NCI-H345 treated with DMSO at 0.1 percent for 48 hours (cell line): ENCODE results near the gene NKD1.
A peak's percentile ranks its signal among the peaks of the same experiment; 100 is the strongest.
"Not testable (repeated sequence)": the region's sequence is repeated elsewhere in the genome, so short reads cannot be mapped to it uniquely, and the experiment has no call there.

ENCODE experiments used
- DNase-seq: peaks from one replicate; lab custom pipeline; 2025; ENCODE audit not compliant: unreplicated experiment; lab: John Stamatoyannopoulos, UW

Gene NKD1, protein sequence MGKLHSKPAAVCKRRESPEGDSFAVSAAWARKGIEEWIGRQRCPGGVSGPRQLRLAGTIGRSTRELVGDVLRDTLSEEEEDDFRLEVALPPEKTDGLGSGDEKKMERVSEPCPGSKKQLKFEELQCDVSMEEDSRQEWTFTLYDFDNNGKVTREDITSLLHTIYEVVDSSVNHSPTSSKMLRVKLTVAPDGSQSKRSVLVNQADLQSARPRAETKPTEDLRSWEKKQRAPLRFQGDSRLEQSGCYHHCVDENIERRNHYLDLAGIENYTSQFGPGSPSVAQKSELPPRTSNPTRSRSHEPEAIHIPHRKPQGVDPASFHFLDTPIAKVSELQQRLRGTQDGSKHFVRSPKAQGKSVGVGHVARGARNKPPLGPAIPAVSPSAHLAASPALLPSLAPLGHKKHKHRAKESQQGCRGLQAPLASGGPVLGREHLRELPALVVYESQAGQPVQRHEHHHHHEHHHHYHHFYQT

DNA sequence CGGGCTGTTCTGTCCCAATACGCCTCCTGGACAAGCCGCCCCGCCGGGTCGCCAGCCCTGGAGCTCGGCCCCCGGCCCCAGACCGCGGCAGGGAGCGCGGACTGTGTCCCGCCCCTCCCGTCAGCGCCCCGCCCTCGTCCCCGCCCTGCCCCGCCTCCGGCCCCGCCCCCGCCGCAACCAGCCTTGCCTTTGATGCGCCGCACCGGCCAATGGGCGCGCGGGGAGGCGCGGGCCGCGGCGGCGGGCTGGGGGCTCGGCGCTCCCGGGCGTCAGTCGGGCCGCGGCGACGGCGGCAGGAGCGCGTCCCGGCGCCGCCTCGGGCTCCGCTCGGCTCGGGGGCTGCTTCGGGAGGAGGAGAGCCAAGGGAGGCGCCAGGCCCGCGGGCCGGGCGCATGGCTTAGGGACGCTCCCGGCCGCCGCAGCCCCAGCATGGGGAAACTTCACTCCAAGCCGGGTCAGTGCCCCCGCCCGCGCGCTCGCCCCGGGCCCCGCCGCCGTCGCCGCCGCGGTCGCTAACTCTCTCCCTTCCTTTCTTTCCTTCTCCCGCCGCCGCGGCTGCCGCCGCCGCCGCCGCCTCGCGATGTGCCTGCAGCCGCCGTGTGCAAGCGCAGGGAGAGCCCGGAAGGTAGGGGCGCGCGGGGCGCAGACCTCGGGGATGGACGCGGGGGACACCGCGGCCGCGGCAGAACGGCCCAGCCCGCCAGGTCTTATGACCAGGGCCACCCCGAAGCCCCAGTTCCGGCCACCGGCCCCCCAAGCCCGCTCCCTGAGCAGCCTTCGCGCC is at the start of gene NKD1:
NKD1 (plus strand) TSS at position 272 of the 784 bp plus-strand sequence; CDS start at position 430, 158 bp downstream.
- peak; percentile 5 for DNase-seq

GRCh38 chr16:50498431-50499155 is 49.6 kb upstream of the NKD1 start:
- DNase-seq, result no peak

DNA sequence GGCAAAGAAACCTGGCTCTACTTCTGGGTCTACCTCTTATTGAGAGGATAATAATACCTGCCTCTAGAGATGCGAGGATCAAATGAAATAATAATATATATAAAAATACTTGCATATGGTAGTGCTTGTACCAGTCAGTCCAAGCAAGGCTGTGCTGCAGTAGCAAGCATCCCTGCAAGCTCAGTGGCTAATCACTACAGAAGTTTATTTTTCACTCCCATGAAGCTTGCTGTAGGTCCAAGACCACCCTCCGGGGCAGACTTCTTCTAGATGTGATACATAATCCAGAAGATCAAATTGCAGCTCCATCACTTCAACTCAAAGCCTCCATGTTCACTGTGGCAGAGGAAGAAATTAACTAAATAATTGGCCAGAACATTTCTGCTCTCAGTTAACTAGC is 48.9 kb upstream of the NKD1 start:
- DNase-seq, result no peak

- DNase-seq, result no peak
Measured at GRCh38 chr16:50500171-50500874, 47.9 kb upstream of the NKD1 start.

GRCh38 chr16:50501251-50501650 is 46.9 kb upstream of the NKD1 start:
- no peak for DNase-seq

DNA sequence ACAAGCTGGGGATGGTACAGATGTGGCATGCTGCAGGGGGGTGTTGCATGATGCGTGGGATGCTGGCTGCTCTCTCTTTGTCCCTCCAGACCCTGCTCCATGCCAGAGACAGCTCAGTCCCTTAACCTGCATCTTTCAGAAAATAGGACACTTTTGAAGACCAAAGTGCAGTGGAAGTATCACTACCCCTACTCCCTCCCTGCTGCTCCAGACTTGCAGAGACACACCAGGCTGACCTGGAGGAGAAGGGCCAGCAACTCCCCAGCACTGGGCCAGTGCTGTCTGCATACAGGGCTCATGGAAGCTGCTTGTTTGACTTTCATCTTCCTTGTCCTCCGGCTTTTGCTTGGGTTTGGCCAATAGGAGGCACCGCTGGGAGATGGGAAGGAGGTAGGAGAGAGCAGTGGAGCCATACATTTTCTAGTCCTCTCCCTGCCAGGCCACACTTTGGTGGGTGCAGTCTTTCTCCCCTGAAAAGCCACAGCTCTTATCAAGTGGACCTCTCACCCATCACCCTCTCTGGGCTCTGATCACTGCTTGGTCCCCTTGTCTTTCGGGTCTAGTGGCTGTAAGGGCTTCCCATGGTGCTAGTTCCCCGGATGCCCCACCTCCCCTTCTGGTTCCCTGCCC is 46.1 kb upstream of the NKD1 start:
- DNase-seq, result no peak

DNA sequence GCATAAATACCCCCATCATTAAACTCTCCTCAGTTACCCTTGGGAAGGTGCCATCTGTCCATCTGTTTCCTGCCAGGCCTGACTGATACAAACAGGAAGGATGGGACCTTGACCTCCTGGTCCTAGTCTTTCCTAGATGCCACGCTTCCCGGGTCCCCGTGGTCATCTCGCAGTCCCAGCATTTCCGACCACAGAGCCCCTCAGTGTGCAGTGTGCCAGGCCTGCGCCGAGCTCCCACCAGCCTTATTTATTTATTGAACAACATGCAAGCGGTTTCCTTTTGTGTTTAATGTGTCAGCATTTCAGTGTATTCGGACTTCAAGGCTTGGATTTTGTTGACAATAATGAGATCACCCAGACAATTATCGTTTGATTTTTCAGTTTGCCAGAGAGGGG is 45.6 kb upstream of the NKD1 start:
- no peak for DNase-seq

- not testable (repeated sequence) for DNase-seq
Measured at GRCh38 chr16:50503868-50504531, 44.2 kb upstream of the NKD1 start.

DNA sequence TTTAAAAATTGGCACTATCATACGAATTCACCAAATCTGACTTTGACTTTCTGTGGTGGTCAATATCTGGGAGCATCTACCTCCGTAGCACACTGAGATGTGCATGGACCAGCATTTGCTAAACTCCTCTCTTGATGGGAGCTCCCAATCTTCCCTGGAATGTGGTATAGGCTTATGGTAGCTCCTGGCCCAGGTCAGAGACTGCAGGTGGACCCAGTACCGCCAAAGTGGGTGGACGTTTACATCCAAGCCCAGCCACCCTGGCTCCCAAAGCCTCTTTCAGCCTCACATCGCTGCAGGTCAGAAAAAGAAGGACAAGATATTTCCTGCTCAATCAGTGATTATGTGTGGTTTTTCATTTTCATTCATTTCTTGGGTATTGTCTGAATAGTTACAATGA is 43.1 kb upstream of the NKD1 start:
- DNase-seq, result no peak

DNA sequence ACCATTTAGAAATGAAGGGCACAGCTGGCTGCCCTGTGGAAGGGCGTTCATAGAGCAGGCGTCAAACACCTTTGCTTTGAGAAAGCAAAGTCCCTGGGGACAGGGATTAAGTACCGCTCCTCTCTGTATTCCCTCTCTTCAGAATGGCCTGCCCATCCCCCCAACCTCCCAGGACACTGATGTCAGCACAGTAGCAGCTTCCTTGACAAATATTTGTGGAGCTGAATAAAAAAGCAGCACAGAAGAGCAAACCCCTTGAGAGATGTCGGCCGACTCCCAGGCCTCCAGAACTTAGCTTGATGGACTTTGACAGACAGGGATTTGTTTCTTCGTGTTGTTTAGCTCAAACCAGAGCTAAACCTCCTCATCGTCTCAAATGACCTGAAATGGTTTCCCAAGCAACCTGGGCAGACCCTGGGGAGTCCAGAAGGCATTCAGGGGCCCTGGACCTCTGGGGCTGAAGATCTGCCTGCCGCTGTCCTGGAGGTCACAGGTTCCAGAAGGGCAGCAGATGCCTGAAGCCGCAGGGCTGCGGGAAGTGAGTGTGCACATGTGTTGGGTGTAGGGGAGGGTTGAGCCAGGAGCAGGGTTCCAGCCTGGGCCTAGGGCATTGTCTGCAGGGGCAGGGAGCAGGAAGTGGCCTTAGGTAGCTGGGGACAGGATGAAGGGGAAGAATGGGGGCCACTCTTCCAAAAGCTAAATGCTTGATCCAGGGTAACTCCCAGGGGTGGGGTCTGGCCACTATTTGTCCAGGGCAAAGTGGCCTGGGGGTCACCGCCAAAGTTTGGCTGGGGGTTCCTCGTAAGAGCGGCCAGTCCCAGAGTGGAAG is 42.3 kb upstream of the NKD1 start:
- DNase-seq, result peak; percentile 4

DNA sequence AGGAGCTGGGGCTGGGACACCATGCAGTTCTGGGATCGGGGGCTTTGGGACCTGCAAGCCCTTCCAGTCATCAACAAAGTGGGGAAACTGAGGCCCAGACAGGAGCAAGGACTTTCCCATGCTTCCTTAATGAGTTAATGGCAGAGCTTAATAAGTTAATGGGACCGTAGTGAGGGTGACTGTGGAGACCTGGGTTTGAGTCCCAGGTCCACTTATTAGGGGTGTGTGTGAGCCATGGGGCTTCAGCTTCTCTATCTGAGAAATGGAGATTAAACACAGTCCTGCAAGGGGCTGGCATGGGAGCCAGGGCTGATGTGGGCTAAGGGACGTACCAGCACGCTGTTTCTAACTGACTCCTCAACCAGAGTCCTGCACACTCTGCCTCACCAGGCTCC is 41.7 kb upstream of the NKD1 start:
- DNase-seq, result no peak

GRCh38 chr16:50507397-50507796 is 40.8 kb upstream of the NKD1 start:
- no peak for DNase-seq

GRCh38 chr16:50509521-50510341 is 38.5 kb upstream of the NKD1 start:
- no peak for DNase-seq

DNA sequence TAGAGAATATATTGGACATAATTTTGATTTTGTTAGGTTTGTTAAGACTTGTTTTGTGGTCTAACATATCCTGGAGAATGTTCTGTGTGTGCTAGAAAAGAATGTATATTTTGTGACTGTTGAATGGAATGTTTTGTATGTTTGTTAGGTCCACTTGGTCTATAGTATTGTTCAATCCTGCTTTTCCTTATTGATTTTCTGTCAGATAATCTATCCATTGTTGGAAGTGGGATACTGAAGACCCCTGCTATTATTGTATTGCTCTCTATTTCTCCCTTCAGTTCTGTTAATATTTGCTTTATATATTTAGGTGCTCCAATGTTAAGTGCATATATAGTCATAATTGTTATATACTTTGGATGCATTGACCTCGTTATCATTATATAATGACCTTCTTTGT is 33.0 kb upstream of the NKD1 start:
- no peak for DNase-seq

GRCh38 chr16:50516401-50516800 is 31.8 kb upstream of the NKD1 start:
- DNase-seq, result no peak

DNA sequence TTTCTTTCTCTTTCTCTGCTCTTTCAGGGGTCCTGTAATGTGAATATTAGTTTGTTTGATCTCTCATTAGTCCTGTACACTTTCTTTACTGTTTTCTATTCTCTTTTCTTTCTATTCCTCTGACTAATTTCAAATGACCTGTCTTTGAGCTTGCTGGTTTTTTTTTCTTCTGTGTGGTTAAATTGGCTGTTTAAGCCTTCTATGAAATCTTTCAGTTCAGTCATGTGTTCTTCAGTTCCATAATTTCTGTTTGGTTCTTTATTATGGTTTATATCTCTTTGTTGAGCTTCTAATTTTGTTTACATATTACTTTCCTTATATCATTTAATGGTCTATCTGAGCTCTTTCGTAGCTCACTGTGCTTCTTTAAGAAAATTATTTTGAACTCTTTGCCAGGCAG is 31.3 kb upstream of the NKD1 start:
- no peak for DNase-seq

GRCh38 chr16:50517450-50518252 is 30.5 kb upstream of the NKD1 start:
- no peak for DNase-seq
